ENCODE data around the gene CALB2.

Gene CALB2

GRCh38 chr16:71428883-71429282, 70.4 kb downstream of the CALB2 start:
- no peak overlapping the region for H3K27ac ChIP-seq
- TF ChIP-seq CTCF (conservative IDR thresholded peaks at IDR 0.05): no peak

GRCh38 chr16:71429581-71429980, 71.1 kb downstream of the CALB2 start:
- no peak overlapping the region for H3K27ac ChIP-seq
- TF ChIP-seq CTCF (conservative IDR thresholded peaks at IDR 0.05): no peak

GRCh38 chr16:71430744-71431143, 72.2 kb downstream of the CALB2 start:
- TF ChIP-seq CTCF (conservative IDR thresholded peaks at IDR 0.05): no peak
- no peak overlapping the region for H3K27ac ChIP-seq

- no peak overlapping the region for H3K27ac ChIP-seq
- no peak for TF ChIP-seq CTCF (conservative IDR thresholded peaks at IDR 0.05)
These were observed 72.7 kb downstream of the CALB2 start for GRCh38 chr16:71431176-71431575.

- no peak overlapping the region for H3K27ac ChIP-seq
- TF ChIP-seq CTCF (conservative IDR thresholded peaks at IDR 0.05): no peak
These were observed 73.5 kb downstream of the CALB2 start for GRCh38 chr16:71431991-71432390.

- H3K27ac ChIP-seq: no peak overlapping the region
These were observed 74.4 kb downstream of the CALB2 start for GRCh38 chr16:71432906-71433305.

GRCh38 chr16:71436473-71436872, 78.0 kb downstream of the CALB2 start:
- H3K27ac ChIP-seq: no peak overlapping the region
- TF ChIP-seq CTCF (conservative IDR thresholded peaks at IDR 0.05): no peak

More at GRCh38 chr16:71432906-71433305, 74.4 kb downstream of the CALB2 start:
- TF ChIP-seq CTCF (conservative IDR thresholded peaks at IDR 0.05): no peak

- H3K27ac ChIP-seq: no peak overlapping the region
- no peak for TF ChIP-seq CTCF (conservative IDR thresholded peaks at IDR 0.05)
These were observed 81.0 kb downstream of the CALB2 start for GRCh38 chr16:71439523-71439922.
